HG03095 (cell line): ENCODE measurements around the gene CTCF.
A peak's percentile ranks its signal among the peaks of the same experiment; 100 is the strongest.

Source experiments
- ATAC-seq: cut with Tn5 transposase; IDR thresholded peaks from one replicate; pipeline ENCODE4 v1.9.1; 2021; ENCODE audit warnings: moderate library complexity; ENCODE audit not compliant: unreplicated experiment

CTCF gene

GRCh38 chr16:67661886-67662652 is 99.7 kb downstream of the CTCF start:
- no peak for ATAC-seq

DNA sequence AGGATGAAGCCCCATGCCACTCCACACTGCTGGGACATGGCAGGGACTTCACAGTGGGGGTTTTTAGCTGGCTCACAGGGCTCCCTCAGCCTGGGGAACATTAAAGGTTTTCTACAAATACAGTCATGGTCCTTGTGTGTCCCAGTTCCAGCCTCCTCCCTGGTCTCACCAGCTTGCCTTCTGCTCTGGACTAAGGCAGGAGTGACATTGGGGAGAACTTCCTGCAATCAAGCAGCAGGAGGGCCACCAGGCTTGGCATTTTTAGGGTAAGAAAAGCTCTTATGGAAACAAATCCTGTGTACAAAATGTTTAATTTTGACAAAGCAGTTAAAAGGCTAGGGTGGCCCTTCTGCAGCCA is 100.3 kb downstream of the CTCF start:
- no peak for ATAC-seq

DNA sequence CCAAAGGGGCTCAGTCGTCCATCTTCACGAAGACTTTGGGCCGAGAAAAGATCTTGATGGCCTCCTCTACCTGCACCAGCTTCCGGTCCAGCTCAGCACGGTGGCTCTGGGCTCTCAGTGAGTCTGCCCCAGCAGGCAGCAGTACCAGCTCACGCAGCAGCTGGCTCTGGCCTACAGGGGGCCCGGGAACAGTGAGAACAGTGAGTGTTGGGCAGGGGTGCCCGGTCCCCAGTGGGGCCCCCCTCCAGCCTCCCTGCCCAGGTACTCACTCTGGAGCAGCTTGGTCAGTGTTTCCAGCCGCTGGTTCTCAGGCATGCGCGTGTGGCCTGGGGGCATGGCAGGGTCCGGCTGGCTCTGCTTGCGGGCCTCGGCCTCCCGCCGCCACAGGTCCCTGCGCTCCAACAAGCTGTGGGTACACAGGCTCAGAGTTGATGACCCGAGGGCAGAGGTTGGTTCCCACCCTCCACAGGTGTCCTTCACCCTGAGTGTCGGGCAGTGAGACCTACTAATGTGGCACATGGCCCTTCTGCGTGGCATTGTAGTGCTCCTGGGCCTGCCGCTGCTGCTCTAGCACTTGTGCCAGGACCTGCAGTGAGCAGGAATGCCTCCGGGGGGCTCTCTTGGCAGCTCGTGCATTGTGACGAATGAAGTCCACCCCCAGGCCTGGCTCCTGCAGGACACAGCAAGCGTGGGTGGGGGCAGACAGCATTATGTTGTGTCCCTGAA is 101.0 kb downstream of the CTCF start:
- no peak for ATAC-seq

- no peak for ATAC-seq
These were observed 101.5 kb downstream of the CTCF start for GRCh38 chr16:67663877-67664222.

DNA sequence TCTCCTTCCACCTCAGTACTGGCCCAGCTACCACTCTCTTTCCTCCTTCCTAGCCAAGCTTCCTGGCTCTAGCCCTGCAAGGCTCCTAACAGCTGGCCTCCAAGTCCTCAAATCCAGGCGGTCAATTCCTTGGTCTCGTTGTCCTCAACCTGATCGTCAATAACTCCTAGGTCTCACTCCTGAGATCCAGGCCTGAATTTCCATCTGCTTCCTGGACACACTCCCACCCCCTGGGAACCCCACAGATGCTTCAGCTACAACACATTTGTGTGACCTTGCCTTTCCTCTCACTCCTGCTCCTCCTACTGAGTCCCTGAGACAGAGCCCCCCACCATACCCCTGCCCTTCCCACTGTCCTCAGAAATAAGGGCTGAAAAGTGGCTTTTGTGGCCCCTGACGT is 101.9 kb downstream of the CTCF start:
- no peak for ATAC-seq

- ATAC-seq = no peak
These were observed 102.5 kb downstream of the CTCF start for GRCh38 chr16:67664871-67665270.

DNA sequence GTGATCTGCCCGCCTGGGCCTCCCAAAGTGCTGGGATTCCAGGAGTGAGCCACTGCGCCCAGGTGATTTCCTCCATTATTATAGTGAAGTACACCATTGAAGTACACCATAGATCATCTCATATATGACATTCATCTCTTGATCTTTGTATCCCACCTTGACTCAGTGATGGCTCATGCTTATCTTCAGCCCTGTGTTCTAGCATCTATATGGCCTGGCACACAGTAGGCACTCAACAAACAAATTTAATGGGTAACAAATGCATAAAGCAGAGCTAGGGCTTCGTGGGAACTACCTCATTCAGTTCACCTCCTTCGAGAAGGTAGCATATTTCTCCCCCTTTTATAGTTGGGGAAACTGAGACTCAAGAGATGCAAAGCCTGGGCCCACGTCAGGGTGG is 103.3 kb downstream of the CTCF start:
- ATAC-seq = no peak

DNA sequence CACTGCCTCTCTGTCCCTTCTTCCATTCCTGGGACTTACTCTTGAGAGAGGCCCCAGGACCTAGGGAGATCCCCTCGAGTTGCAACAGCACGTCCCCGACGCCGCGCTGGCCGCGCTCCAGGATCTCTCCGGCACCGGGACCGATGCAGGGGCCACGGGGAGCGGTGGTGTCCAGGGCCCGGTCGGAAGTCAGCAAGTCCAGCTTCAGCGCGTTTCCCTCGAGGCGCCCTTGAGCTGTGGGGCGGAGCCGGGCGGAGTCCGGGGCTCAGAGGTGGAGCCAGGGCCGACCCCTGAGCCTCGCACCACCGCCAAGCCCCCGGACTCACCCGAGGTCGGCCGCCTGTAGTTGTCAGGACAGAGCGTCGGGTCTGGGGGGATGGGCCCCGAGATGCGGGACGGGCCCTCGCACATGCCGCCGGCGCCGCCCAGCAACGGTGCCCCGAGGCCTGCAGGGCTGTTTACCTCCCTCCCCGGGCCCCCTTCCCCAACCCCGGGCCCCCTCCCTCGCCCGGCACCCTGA is 103.8 kb downstream of the CTCF start:
- no peak for ATAC-seq

- peak; percentile 47 for ATAC-seq
These were observed 104.5 kb downstream of the CTCF start, which contains the start of the genes C16orf86 and ENKD1 for GRCh38 chr16:67666559-67667452. C16orf86 (plus strand) TSS chr16:67666814; CDS start chr16:67666971, 157 bp downstream. ENKD1 (minus strand) TSS chr16:67666750; CDS start chr16:67666442, 308 bp downstream.

- ATAC-seq = no peak
These were observed 105.1 kb downstream of the CTCF start for GRCh38 chr16:67667453-67667816.

- ATAC-seq = peak; percentile 64
These were observed 105.6 kb downstream of the CTCF start for GRCh38 chr16:67667817-67668494.

DNA sequence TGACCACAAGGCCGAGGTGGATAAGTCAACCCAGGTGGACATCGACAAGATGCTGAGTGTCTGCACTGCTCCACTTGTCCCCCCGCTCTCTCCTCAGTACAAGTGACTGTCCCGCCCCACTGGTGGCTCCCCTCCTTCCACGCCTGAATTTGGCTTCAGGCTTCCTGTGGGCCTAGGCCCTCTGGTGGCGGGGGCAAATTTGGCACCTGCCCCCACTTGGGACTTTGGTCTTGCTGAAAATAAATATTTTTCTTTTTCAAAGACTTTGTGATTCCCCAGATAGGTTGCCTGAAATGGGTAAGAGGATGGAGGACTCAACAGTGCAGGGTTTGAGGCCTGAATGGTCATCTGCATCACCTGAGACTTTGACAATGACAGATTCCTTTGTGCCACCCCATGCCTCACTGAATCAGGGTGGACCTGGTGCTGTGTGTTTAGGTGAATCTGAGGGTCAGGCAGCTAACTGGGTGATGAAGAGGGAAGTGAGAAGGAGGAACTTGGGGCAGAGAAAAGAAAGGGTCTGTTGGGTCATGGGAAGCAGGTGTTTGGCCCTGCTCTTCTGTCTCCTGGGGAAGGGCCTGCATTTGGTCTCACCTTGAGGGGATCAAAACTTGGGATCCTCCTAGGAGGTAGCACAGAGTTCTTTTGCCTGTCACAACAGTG is 106.3 kb downstream of the CTCF start:
- ATAC-seq = no peak

DNA sequence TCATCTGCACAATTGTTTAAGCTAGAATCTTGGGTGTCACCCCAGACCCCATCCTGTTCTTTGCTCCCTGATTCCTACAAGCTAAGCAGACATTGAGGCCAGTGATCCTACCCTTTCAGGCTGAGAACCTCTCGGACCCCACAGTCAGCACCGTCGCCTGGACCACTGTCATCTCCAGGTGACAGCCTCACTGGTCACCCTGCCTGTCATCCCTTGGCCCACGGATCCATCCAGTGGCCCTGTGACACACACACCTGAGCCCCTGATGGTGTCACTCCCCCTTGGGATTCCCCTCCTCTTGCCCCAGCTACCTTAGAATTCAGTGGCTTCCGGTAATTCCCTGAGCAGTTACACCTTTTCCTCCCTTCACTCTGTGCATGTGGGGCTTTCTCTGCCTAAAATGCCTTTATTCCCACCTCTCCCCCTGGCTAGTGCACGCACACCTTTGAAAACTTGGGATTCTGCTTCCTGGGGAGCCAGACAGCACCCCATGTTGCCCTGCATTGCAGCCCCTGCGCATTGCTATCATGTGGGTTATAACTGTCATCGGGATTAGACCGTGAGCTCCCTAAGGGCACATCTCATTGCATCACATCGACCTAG is 107.3 kb downstream of the CTCF start:
- no peak for ATAC-seq

- no peak for ATAC-seq
These were observed 110.0 kb downstream of the CTCF start for GRCh38 chr16:67672306-67672705.

GRCh38 chr16:67672739-67673662 is 110.7 kb downstream of the CTCF start:
- ATAC-seq = no peak

- ATAC-seq = no peak
These were observed 111.6 kb downstream of the CTCF start for GRCh38 chr16:67673712-67674580.

GRCh38 chr16:67674851-67675578 is 112.7 kb downstream of the CTCF start:
- no peak for ATAC-seq
